Measurements from ENCODE around the gene TEX22. TPM values are rescaled to one million over a fixed set of nuclear protein-coding genes. Genes with fewer than 3 reads are reported as not detected.
A peak's percentile ranks its signal among the peaks of the same experiment; 100 is the strongest.

The TEX22 gene
- polyA plus RNA-seq, 3 donors, result 0.52 to 2.2 (median 0.57) TPM

DNA sequence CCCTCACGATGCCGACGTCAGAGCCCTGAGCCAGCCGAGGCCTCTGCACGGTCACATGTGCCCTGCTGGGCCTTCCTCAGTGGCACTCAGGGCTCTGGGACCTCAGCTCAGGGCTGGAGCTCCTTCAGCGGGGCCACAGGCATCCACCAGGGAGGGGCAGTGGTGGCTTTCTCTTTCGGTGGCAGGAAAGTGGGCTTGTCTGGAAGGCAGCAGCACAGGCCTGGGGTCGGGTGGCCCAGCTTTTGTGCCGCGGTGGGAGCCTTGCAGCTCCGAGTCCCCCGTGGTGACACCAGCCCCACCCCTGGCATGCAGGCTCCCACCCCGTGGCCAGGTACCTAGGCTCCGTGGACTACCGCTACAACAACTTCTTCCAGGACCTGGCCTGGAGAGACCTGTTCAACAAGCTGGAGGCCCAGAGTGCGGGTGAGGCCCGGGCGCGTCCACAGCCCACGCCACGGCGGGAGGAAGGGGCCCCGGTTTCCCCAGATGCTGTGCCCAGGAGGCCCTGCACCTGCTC lies 14.2 kb upstream of the TEX22 start:
- intact Hi-C loops (cut with micrococcal nuclease), result no loop called here
- Histone ChIP-seq H3K4me2 (replicated peaks; ENCODE audit: extremely low read depth, low read length, poor library complexity, severe bottlenecking) (no peak overlapping the region), H3K36me3 (replicated peaks in 1 of 2; ENCODE audit: control insufficient read depth in 1 of 2, insufficient read depth in 2 of 2, low read length in 2 of 2) (peaks cover 28 to 29% of the 10 kb centered on the region in 2 donors), H3K27ac (ENCODE audit: low read depth in 1 of 2, low read length in 2 of 2) (no peak overlapping the region), H4K20me1 (ENCODE audit: insufficient read depth, low read length) (no peaks in the 10 kb centered on the region), H3K79me2 (ENCODE audit: insufficient read depth, low read length) (no peaks in the 10 kb centered on the region), H2AFZ (ENCODE audit: insufficient read depth, low read depth, low read length, poor library complexity, severe bottlenecking) (no peak overlapping the region), H3K4me1 (ENCODE audit: control insufficient read depth in 1 of 2, insufficient read depth in 2 of 2, low read length in 2 of 2) (peaks cover 25 to 38% of the 10 kb centered on the region in 2 donors), H3K9ac (ENCODE audit: insufficient read depth, low read length, poor library complexity, severe bottlenecking) (no peak overlapping the region), H3K27me3 (ENCODE audit: control insufficient read depth in 2 of 2, insufficient read depth in 2 of 2, low read length in 2 of 2) (no peaks in the 10 kb centered on the region), H3K9me3 (replicated peaks in 1 of 2; ENCODE audit: control insufficient read depth in 1 of 2, insufficient read depth in 1 of 2, low read length in 2 of 2) (no peaks in the 10 kb centered on the region), H3K4me3 (replicated peaks in 1 of 3; ENCODE audit: low read depth in 2 of 3, low read length in 3 of 3) (no peak overlapping the region)
- DNase-seq, result no peak
- Mint-ChIP-seq H3K27me3 (ENCODE audit: low read depth in 3 of 3) (no peaks in the 10 kb centered on the region), H3K36me3 (peaks cover 24 to 54% of the 10 kb centered on the region in 2 donors), H3K4me1 (peaks cover 21% of the 10 kb centered on the region), H3K27ac (peak overlapping the region in 1 of 7 donors; percentile 79), H3K9me3 (no peaks in the 10 kb centered on the region), H3K4me3 (no peak overlapping the region)
- TF ChIP-seq, protein P1, sequence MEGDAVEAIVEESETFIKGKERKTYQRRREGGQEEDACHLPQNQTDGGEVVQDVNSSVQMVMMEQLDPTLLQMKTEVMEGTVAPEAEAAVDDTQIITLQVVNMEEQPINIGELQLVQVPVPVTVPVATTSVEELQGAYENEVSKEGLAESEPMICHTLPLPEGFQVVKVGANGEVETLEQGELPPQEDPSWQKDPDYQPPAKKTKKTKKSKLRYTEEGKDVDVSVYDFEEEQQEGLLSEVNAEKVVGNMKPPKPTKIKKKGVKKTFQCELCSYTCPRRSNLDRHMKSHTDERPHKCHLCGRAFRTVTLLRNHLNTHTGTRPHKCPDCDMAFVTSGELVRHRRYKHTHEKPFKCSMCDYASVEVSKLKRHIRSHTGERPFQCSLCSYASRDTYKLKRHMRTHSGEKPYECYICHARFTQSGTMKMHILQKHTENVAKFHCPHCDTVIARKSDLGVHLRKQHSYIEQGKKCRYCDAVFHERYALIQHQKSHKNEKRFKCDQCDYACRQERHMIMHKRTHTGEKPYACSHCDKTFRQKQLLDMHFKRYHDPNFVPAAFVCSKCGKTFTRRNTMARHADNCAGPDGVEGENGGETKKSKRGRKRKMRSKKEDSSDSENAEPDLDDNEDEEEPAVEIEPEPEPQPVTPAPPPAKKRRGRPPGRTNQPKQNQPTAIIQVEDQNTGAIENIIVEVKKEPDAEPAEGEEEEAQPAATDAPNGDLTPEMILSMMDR (IDR thresholded peaks at IDR 0.05), result no peak
- WGBS (ENCODE audit: insufficient coverage), result 91% methylated on average over 23 of the region's 23 CpGs

DNA sequence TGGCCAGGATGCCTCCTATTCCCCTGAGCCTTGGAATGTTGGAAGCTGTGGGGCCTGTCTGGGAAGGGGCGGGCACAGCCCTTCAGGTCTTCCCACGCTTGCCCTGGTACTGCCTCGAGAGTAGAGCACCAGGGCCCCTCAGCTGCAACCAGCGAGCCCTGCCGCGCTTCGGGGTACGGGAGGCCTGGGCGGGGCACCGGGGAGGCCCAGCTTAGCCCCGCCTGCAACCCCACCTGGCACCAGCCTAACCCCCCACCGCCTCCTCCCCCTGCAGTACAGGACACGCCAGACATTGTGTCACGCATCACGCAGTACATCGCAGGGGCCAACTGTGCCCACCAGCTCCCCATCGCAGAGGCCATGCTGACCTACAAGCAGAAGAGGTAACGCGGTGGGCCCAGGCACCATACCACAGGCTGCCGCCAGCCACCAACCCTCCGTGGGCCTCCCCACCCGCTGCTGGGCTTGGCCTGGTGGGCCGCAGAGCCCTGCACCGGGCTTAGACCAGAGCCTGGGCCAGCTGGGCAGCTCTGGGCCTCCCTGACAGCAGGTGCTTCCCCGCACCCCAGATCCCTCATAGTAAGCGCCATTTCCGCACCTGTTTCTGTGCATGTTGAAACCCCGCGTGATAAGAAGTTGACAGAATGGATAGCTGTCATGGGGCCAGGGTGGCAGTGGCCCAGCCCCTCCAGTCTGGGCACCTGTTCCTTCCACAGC lies 13.6 kb upstream of the TEX22 start:
- H3K4me1 Mint-ChIP-seq, result peaks cover 28% of the 10 kb centered on the region

More for the DNA sequence above, 13.6 kb upstream of the TEX22 start:
- Mint-ChIP-seq H3K27ac (no peak overlapping the region), H3K27me3 (ENCODE audit: low read depth in 3 of 3) (no peaks in the 10 kb centered on the region), H3K9me3 (no peaks in the 10 kb centered on the region), H3K36me3 (peaks cover 23 to 50% of the 10 kb centered on the region in 2 donors), H3K4me3 (no peak overlapping the region)
- no peak overlapping the region for H3K27ac ChIP-seq (ENCODE audit: low read depth in 1 of 2, low read length in 2 of 2)
- no peak overlapping the region for H3K9ac ChIP-seq (ENCODE audit: insufficient read depth, low read length, poor library complexity, severe bottlenecking)
- no peaks in the 10 kb centered on the region for H3K79me2 ChIP-seq (ENCODE audit: insufficient read depth, low read length)
- WGBS (ENCODE audit: insufficient coverage), result 97% methylated on average over 29 of the region's 29 CpGs
- peaks cover 32 to 45% of the 10 kb centered on the region in 2 donors for H3K4me1 ChIP-seq (ENCODE audit: control insufficient read depth in 1 of 2, insufficient read depth in 2 of 2, low read length in 2 of 2)
- H3K4me2 ChIP-seq (replicated peaks; ENCODE audit: extremely low read depth, low read length, poor library complexity, severe bottlenecking), result no peak overlapping the region
- no peak for DNase-seq
- no peak overlapping the region for H2AFZ ChIP-seq (ENCODE audit: insufficient read depth, low read depth, low read length, poor library complexity, severe bottlenecking)
- H3K36me3 ChIP-seq (replicated peaks in 1 of 2; ENCODE audit: control insufficient read depth in 1 of 2, insufficient read depth in 2 of 2, low read length in 2 of 2), result peaks cover 28 to 29% of the 10 kb centered on the region in 2 donors
- TF ChIP-seq, protein P1 (IDR thresholded peaks at IDR 0.05), result no peak
- H3K27me3 ChIP-seq (ENCODE audit: control insufficient read depth in 2 of 2, insufficient read depth in 2 of 2, low read length in 2 of 2), result no peaks in the 10 kb centered on the region
- H3K9me3 ChIP-seq (replicated peaks in 1 of 2; ENCODE audit: control insufficient read depth in 1 of 2, insufficient read depth in 1 of 2, low read length in 2 of 2), result no peaks in the 10 kb centered on the region
- H4K20me1 ChIP-seq (ENCODE audit: insufficient read depth, low read length), result no peaks in the 10 kb centered on the region
- no peak overlapping the region for H3K4me3 ChIP-seq (replicated peaks in 1 of 3; ENCODE audit: low read depth in 2 of 3, low read length in 3 of 3)
- intact Hi-C loops (cut with micrococcal nuclease), result loop anchor here in 1 of 2 donors (5.0 kb wide), 1 partner anchor 88 kb away; the partner anchor contains the start of gene CRIP2
